ENCODE results near the gene SLC15A4. TPM values are rescaled to one million over a fixed set of nuclear protein-coding genes. Genes with fewer than 3 reads are reported as not detected.

Gene SLC15A4
- total and polyA plus RNA-seq, 2 of the 13 experiments (the other 11 are each of a cell fraction or from before 2014, with no cell fraction given) = 17.3 to 22.7 TPM

GRCh38 chr12:128861226-128862016, 37.7 kb upstream of the SLC15A4 start (continued):
- TF ChIP-seq, protein P1, sequence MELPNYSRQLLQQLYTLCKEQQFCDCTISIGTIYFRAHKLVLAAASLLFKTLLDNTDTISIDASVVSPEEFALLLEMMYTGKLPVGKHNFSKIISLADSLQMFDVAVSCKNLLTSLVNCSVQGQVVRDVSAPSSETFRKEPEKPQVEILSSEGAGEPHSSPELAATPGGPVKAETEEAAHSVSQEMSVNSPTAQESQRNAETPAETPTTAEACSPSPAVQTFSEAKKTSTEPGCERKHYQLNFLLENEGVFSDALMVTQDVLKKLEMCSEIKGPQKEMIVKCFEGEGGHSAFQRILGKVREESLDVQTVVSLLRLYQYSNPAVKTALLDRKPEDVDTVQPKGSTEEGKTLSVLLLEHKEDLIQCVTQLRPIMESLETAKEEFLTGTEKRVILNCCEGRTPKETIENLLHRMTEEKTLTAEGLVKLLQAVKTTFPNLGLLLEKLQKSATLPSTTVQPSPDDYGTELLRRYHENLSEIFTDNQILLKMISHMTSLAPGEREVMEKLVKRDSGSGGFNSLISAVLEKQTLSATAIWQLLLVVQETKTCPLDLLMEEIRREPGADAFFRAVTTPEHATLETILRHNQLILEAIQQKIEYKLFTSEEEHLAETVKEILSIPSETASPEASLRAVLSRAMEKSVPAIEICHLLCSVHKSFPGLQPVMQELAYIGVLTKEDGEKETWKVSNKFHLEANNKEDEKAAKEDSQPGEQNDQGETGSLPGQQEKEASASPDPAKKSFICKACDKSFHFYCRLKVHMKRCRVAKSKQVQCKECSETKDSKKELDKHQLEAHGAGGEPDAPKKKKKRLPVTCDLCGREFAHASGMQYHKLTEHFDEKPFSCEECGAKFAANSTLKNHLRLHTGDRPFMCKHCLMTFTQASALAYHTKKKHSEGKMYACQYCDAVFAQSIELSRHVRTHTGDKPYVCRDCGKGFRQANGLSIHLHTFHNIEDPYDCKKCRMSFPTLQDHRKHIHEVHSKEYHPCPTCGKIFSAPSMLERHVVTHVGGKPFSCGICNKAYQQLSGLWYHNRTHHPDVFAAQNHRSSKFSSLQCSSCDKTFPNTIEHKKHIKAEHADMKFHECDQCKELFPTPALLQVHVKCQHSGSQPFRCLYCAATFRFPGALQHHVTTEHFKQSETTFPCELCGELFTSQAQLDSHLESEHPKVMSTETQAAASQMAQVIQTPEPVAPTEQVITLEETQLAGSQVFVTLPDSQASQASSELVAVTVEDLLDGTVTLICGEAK (IDR thresholded peaks at IDR 0.05) = no peak
- TF ChIP-seq, protein P1 (CRISPR knock-in tag; IDR thresholded peaks at IDR 0.05) = peak; percentile 13
- TF ChIP-seq, protein P2, sequence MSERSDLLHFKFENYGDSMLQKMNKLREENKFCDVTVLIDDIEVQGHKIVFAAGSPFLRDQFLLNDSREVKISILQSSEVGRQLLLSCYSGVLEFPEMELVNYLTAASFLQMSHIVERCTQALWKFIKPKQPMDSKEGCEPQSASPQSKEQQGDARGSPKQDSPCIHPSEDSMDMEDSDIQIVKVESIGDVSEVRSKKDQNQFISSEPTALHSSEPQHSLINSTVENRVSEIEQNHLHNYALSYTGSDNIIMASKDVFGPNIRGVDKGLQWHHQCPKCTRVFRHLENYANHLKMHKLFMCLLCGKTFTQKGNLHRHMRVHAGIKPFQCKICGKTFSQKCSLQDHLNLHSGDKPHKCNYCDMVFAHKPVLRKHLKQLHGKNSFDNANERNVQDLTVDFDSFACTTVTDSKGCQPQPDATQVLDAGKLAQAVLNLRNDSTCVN (CRISPR knock-in tag; IDR thresholded peaks at IDR 0.05; ENCODE audit: borderline replicate concordance) = no peak
- TF ChIP-seq ZNF850 (CRISPR knock-in tag; conservative IDR thresholded peaks at IDR 0.05) (no peak), KDM5B (CRISPR knock-in tag; IDR thresholded peaks at IDR 0.05; ENCODE audit: borderline replicate concordance) (no peak), ZNF124 (CRISPR knock-in tag; IDR thresholded peaks at IDR 0.05) (0 out of 2 replicates have a peak, but pooled peaks have one; percentile 35), ZNF160 (CRISPR knock-in tag; IDR thresholded peaks at IDR 0.05) (no peak)
- TF ChIP-seq, protein P3, sequence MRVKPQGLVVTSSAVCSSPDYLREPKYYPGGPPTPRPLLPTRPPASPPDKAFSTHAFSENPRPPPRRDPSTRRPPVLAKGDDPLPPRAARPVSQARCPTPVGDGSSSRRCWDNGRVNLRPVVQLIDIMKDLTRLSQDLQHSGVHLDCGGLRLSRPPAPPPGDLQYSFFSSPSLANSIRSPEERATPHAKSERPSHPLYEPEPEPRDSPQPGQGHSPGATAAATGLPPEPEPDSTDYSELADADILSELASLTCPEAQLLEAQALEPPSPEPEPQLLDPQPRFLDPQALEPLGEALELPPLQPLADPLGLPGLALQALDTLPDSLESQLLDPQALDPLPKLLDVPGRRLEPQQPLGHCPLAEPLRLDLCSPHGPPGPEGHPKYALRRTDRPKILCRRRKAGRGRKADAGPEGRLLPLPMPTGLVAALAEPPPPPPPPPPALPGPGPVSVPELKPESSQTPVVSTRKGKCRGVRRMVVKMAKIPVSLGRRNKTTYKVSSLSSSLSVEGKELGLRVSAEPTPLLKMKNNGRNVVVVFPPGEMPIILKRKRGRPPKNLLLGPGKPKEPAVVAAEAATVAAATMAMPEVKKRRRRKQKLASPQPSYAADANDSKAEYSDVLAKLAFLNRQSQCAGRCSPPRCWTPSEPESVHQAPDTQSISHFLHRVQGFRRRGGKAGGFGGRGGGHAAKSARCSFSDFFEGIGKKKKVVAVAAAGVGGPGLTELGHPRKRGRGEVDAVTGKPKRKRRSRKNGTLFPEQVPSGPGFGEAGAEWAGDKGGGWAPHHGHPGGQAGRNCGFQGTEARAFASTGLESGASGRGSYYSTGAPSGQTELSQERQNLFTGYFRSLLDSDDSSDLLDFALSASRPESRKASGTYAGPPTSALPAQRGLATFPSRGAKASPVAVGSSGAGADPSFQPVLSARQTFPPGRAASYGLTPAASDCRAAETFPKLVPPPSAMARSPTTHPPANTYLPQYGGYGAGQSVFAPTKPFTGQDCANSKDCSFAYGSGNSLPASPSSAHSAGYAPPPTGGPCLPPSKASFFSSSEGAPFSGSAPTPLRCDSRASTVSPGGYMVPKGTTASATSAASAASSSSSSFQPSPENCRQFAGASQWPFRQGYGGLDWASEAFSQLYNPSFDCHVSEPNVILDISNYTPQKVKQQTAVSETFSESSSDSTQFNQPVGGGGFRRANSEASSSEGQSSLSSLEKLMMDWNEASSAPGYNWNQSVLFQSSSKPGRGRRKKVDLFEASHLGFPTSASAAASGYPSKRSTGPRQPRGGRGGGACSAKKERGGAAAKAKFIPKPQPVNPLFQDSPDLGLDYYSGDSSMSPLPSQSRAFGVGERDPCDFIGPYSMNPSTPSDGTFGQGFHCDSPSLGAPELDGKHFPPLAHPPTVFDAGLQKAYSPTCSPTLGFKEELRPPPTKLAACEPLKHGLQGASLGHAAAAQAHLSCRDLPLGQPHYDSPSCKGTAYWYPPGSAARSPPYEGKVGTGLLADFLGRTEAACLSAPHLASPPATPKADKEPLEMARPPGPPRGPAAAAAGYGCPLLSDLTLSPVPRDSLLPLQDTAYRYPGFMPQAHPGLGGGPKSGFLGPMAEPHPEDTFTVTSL (CRISPR knock-in tag; IDR thresholded peaks at IDR 0.05; ENCODE audit: borderline replicate concordance) = peak; percentile 46; the same call in 1 of the 2 replicates
